GM12874 (cell line): ENCODE results near the gene AMBP.

ENCODE experiments used
- TF ChIP-seq, protein P1 (sequence below): IDR thresholded peaks from 2 replicates; pipeline ENCODE4 v1.5.1; 2011; ENCODE audit warnings: low read depth, mild to moderate bottlenecking, control low read depth, low read length, moderate library complexity; ENCODE audit not compliant: insufficient read depth

The AMBP gene

DNA sequence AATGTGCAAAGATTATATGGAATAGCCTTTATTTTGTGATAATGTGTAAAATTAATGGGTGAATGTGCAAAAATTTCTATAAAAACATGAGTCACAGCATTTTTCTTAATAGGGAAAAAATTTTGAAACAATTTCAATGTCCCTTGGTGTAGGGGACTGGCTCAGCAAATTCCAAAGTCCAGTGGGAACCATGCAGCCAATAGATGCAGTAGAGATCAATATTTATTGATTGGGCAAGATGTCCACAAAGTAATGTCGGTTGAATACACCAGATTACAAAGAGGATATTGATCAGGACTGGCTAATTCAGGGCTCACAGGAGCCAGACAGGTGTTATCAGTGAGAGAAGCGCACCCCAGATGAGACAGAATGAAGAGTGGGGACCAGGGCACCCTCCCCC, 62.5 kb downstream of the AMBP start:
- TF ChIP-seq, protein P1, sequence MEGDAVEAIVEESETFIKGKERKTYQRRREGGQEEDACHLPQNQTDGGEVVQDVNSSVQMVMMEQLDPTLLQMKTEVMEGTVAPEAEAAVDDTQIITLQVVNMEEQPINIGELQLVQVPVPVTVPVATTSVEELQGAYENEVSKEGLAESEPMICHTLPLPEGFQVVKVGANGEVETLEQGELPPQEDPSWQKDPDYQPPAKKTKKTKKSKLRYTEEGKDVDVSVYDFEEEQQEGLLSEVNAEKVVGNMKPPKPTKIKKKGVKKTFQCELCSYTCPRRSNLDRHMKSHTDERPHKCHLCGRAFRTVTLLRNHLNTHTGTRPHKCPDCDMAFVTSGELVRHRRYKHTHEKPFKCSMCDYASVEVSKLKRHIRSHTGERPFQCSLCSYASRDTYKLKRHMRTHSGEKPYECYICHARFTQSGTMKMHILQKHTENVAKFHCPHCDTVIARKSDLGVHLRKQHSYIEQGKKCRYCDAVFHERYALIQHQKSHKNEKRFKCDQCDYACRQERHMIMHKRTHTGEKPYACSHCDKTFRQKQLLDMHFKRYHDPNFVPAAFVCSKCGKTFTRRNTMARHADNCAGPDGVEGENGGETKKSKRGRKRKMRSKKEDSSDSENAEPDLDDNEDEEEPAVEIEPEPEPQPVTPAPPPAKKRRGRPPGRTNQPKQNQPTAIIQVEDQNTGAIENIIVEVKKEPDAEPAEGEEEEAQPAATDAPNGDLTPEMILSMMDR: no peak

DNA sequence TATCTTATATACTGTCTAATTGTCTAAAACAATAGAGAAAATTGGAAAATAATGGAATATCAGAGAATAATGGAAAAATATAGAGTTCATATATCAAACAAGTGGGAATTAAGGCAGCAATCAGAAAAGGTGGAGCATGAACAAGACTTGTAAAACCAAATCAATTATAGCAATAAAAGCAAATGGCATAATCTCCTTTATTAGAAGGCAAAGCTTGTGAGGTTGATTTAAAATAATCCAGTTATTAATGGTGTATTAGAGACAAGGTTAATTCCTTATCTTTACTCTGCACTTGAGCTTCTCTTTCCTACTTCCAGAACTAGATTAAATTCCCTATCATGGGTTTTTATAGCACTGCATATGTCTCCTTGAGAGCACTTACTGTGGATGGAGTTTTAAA, 64.1 kb downstream of the AMBP start:
- TF ChIP-seq, protein P1: no peak

DNA sequence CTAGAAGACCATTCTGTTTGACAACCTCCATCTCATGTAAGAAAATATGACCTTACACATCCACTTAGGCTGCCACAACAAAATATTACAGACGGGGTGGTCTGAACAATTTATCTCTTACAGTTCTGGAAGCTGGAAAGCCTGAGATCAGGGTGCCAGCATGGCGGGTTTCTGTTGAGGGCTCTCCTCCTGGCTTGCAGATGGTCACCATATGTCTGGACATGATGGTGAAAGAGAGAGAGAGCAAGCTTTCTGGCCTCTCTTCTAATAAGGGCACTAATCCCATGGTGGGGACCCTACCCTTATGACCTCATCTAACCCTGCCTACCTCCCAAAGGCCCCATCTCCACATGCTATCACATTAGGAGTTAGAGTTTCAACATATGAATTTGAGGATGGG, 66.0 kb downstream of the AMBP start:
- TF ChIP-seq, protein P1: no peak

DNA sequence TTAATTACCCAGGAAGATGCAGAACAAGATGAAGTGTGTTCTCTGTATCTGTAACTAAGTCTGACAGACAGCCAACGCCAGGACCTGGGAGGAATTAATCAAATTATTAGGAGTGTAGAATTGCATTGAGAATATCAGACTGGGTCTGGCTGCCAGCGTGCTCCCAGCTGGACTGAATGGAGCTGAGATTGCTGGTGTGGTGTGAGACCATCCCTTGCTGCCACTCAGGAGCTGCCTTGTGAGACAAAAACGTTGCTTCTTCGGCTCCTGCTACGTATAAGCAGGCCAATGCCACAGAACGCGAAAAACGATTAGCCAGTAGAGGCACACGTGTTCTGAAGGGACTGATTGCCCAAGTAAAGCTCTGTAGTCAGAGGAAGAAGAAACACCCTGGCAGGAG, 66.8 kb downstream of the AMBP start:
- TF ChIP-seq, protein P1: no peak
